GM19099 (cell line): ENCODE measurements around the gene RETREG3.

Experiments
- POLR2A ChIP-seq: IDR thresholded peaks from 3 replicates; pipeline ENCODE4 v1.6.1; 2011; ENCODE audit warnings: low read depth; ENCODE audit not compliant: insufficient read length; ENCODE audit errors: extremely low read depth

The RETREG3 gene, protein sequence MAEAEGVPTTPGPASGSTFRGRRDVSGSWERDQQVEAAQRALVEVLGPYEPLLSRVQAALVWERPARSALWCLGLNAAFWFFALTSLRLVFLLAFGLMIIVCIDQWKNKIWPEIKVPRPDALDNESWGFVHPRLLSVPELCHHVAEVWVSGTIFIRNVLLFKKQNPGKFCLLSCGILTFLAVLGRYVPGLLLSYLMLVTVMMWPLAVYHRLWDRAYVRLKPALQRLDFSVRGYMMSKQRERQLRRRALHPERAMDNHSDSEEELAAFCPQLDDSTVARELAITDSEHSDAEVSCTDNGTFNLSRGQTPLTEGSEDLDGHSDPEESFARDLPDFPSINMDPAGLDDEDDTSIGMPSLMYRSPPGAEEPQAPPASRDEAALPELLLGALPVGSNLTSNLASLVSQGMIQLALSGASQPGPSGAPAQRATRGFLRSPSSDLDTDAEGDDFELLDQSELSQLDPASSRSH

DNA sequence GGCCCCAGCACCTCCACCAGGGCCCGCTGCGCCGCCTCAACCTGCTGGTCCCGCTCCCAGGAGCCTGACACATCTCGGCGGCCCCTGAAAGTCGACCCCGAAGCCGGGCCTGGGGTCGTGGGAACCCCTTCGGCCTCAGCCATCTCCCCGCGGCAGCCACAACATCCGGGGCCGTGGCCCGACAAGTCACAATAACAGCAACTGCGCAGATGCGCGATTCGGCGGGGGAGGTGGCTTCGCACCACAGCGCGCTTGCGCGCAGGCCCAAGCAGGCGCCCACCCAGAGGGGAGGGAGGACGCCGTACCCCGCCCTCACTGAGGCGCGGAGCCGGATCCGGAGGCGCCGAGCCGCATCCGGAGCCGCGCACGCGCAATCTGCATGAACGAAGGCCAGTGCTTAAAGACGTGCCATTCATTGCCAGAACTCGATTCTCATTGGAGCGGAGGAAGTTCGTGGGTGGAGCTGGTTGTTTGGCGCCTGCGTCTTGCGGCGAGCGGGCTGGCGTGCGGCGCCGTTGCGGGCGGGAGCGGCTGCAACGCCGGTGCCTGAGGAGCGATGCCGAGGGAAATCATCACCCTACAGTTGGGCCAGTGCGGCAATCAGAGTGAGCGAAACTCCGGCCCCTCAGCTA lies at the start of gene RETREG3, which contains the start of gene TUBG1:
RETREG3 (minus strand) TSS at position 193 of the 632 bp plus-strand sequence; CDS start at position 143, 50 bp downstream.
TUBG1 (plus strand) TSS at position 502 of the 632 bp plus-strand sequence; CDS start at position 557, 55 bp downstream.
- peak; percentile 87 for TF ChIP-seq POLR2A

GRCh38 chr17:42657824-42658588 lies 48.8 kb upstream of the RETREG3 start:
- TF ChIP-seq POLR2A = no peak

DNA sequence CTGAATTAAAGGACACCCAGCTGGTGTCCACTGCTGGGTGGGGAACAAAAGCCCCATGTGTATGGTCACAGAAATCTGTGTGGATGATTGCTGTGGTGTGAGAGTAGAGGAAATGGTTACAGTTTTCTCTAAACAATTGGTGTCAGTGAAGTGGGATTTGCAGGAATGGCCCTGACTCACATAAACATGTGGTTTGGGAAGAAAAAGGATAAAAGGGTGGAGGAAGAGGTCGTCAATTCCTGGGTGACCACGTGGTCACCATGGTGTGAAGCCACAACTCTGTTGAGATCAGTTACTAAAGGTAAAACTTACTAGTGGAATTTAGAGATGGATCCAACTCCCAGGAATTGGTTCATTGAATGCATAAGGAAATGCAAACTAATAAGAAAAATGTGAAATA lies 46.4 kb upstream of the RETREG3 start:
- no peak for TF ChIP-seq POLR2A

DNA sequence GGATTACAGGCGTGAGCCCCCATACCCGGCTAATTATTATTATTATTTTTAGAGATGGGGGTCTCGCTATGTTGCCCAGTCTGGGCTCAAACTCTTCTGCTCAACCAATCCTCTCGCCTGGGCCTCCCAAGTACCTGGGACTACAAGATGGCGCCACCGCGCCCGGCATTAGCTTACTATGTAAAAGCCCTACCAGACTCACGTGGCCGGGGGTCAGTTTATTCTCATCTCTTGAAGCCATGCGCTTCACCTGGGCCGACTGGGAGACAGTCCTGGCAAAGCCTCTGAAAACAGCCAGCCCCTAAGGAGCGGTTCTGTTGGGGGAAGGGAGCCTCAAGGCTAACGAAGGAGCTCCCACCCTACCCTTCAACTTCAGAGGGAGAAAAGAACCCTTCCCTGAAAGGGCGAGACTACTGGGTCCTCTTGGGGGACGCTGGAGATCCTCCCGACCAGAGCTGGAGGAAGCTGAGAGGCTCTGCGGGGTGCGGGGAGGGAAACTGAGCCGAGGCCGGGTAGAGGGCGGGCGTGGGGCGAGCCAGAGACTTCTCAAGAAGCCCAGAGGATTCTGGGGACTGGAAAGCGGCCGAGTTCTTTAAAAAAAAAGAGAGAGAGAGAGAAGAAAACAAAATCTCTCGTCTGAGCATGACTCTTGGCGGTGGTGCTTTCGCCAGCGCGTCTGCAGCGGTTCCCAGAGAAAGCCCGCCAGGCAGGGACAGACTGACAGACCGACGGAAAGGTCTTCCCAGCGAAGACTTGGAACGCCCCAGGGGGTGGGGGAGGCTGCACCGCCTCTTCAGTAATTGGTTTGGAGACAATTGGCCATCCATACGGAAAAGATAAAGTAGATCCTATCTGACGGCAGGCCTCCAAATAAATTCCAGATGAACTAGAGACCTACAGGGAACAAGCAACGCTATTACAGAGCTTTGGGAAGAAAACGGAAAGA lies 44.3 kb upstream of the RETREG3 start:
- no peak for TF ChIP-seq POLR2A

DNA sequence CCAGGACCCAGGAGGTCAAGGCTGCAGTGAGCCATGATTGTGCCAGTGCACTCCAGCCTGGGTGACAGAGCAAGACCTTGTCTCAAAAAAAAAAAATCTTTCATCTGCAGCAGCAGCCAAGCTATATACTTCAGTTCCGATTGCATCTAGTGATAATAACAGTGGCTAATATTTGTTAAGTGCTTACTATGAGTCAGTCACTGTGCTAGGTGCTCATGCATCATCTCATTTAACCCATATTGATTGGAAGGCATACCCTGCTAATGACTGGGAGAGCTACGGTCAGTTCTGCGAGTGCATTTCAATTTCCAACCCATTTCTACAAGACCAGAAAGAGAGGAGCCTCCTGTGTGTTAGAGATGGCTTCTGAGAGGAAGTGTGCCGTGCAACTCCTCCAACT lies 42.2 kb upstream of the RETREG3 start:
- TF ChIP-seq POLR2A = no peak

GRCh38 chr17:42647778-42648177 lies 38.6 kb upstream of the RETREG3 start:
- TF ChIP-seq POLR2A = no peak

DNA sequence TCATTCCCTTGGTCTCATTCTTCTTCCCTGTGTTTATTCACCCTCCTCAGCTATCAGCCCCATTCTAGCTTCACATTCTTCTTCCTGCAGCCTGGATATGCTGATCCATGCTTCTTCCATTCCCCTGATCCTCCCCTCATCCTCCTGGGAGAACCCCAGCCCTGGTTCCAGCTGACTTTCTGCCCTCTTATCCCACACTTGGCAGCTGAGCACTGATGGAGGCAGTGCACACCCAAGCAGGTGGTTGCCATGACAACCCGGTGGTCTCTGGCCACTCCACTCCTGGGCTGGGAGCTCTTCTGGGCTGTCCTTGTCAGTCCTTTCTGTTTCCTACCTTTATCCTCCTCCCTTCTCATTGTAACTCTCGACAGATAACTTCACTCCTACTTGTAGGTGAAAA lies 33.2 kb upstream of the RETREG3 start:
- no peak for TF ChIP-seq POLR2A

GRCh38 chr17:42640121-42640520 lies 30.9 kb upstream of the RETREG3 start:
- TF ChIP-seq POLR2A = no peak

- no peak for TF ChIP-seq POLR2A
Measured at GRCh38 chr17:42639525-42640113, 30.4 kb upstream of the RETREG3 start.

DNA sequence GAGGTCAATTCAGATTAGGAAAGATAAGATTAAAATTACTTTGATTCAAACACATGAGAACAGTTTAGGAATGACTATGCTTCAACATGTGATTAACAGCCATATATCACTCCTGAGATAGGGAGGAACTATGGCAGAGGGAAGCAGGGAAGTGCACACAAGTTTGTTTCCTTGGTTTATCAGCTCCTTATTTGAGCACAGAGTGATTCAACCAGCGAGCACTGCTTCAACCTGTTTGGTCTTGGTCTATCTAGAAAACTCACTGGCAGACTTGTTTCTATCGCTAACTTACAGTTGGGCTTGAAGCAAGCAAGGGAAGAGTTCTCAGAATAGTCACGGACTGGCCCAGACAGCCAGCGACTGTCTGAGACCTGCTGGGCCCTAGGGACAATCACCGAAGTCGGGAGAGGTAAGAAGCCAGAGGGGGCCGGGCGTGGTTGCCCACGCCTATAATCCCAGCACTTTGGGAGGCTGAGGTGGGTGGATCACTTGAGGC lies 23.8 kb upstream of the RETREG3 start:
- no peak for TF ChIP-seq POLR2A

- TF ChIP-seq POLR2A = no peak
Measured at GRCh38 chr17:42629411-42630009, 20.3 kb upstream of the RETREG3 start.

DNA sequence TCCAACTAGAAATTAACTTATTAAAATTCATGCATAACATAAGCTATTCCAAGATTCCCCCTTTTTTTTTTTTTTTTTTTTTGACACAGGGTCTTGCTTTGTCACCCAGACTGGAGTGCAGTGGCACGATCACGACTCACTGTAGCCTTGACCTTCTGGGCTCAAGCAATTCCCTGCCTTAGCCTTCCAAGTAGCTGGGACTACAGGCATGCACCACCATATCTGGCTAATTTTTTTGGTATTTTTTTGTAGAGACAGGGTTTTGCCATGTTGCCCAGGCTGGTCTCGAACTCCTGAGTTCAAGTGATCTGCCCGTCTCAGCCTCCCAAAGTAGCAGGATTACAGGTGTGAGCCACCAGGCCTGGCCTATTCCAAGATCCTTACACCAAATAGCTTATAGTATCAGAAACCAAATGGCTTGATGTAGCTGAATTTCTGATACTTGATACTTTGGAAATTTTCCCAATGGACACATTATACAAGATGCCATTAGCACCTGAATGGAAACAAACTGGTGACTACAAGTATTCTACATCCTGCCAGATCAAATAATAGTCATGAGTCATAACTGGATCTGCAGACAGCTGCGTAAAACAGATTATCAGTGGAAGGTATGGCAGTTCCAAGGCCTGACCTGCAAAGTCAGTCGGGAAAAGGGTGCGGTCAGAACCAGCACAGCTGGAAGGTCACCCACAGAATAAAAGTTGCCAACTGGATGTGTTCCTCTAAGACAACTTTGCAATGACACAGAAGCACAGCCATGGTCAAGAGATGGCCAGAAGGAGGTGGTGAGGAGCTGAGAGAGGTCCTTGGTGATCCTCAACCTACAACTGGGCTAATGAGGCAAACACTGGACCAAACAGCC lies 14.8 kb upstream of the RETREG3 start:
- no peak for TF ChIP-seq POLR2A
